HepG2 (cell line): ENCODE data around the gene ADAM15. TPM values are rescaled to one million over a fixed set of nuclear protein-coding genes. Genes with fewer than 3 reads are reported as not detected.
A peak's percentile ranks its signal among the peaks of the same experiment; 100 is the strongest.

Source experiments
- CREM ChIP-seq, 2 experiments: sonication (generic) in 1 of 2; formaldehyde crosslinking in 1 of 2; IDR thresholded peaks; 2 replicates each; pipeline versions ENCODE4 v1.4.0 to v1.6.1; 2016 to 2020; ENCODE audit warnings: antibody characterized with exemption in 1 of 2, mild to moderate bottlenecking in 1 of 2, missing genetic modification reagents in 1 of 2
- GATAD1 ChIP-seq: IDR thresholded peaks from 2 replicates; pipeline ENCODE4 v1.6.1; 2016; ENCODE audit warnings: missing genetic modification reagents, missing compliant biosample characterization
- NAIF1 ChIP-seq: sonication (generic); formaldehyde crosslinking; IDR thresholded peaks from 2 replicates; pipeline ENCODE4 v1.5.0; 2020; ENCODE audit warnings: mild to moderate bottlenecking, missing genetic modification reagents, borderline replicate concordance
- NONO ChIP-seq, 2 experiments: fragments of 450-650 bp in 1 of 2; sonication (generic) in 1 of 2; formaldehyde crosslinking in 1 of 2; IDR thresholded peaks in 1 of 2; conservative IDR thresholded peaks in 1 of 2; 2 replicates each; pipeline versions ENCODE4 v1.6.1 to v1.8.0; 2017 to 2022; ENCODE audit warnings: mild to moderate bottlenecking in 1 of 2, missing genetic modification reagents in 1 of 2, moderate library complexity in 1 of 2
- PATZ1 ChIP-seq: sonication (generic); formaldehyde crosslinking; IDR thresholded peaks from 2 replicates; pipeline ENCODE4 v1.4.0; 2020; ENCODE audit warnings: missing genetic modification reagents
- PRMT3 ChIP-seq: sonication (generic); formaldehyde crosslinking; IDR thresholded peaks from 2 replicates; pipeline ENCODE4 v1.8.1; 2022; ENCODE audit warnings: low read depth, mild to moderate bottlenecking, moderate library complexity, missing genetic modification reagents, borderline replicate concordance
- SNAPC4 ChIP-seq: sonication (generic); formaldehyde crosslinking; IDR thresholded peaks from 2 replicates; pipeline ENCODE4 v1.4.0; 2020; ENCODE audit warnings: mild to moderate bottlenecking, missing genetic modification reagents
- XBP1 ChIP-seq: sonication (generic); formaldehyde crosslinking; IDR thresholded peaks from 2 replicates; pipeline ENCODE4 v1.5.0; 2020; ENCODE audit warnings: missing genetic modification reagents
- ZBTB26 ChIP-seq: IDR thresholded peaks from 2 replicates; pipeline ENCODE4 v1.6.1; 2016; ENCODE audit warnings: missing compliant biosample characterization, missing genetic modification reagents, borderline replicate concordance
- ZFP36L2 ChIP-seq: sonication (generic); formaldehyde crosslinking; IDR thresholded peaks from 2 replicates; pipeline ENCODE4 v1.4.0; 2020; ENCODE audit warnings: missing genetic modification reagents
- ZFX ChIP-seq: sonication (generic); formaldehyde crosslinking; IDR thresholded peaks from 2 replicates; pipeline ENCODE4 v1.4.0; 2020; ENCODE audit warnings: mild to moderate bottlenecking, low read depth, missing genetic modification reagents, moderate library complexity
- ZNF136 ChIP-seq: sonication (generic); formaldehyde crosslinking; IDR thresholded peaks from 2 replicates; pipeline ENCODE4 v1.8.1; 2022; ENCODE audit warnings: low read depth, mild to moderate bottlenecking, moderate library complexity, missing genetic modification reagents
- ZNF138 ChIP-seq: sonication (generic); formaldehyde crosslinking; IDR thresholded peaks from 2 replicates; pipeline ENCODE4 v1.5.0; 2020; ENCODE audit warnings: mild to moderate bottlenecking, low read depth, missing genetic modification reagents
- ZNF143 ChIP-seq: sonication (generic); formaldehyde crosslinking; IDR thresholded peaks from 2 replicates; pipeline ENCODE4 v1.4.0; 2020; ENCODE audit warnings: missing genetic modification reagents
- ZNF296 ChIP-seq: sonication (generic); formaldehyde crosslinking; conservative IDR thresholded peaks from 2 replicates; pipeline ENCODE4 v1.5.0; 2020; ENCODE audit warnings: mild to moderate bottlenecking, missing genetic modification reagents
- ZNF329 ChIP-seq: sonication (generic); formaldehyde crosslinking; IDR thresholded peaks from 2 replicates; pipeline ENCODE4 v1.9.0; 2021; ENCODE audit warnings: low read depth, mild to moderate bottlenecking, missing genetic modification reagents
- ZNF367 ChIP-seq: sonication (generic); formaldehyde crosslinking; IDR thresholded peaks from 2 replicates; pipeline ENCODE4 v1.4.0; 2020; ENCODE audit warnings: missing genetic modification reagents, borderline replicate concordance
- ZNF879 ChIP-seq: sonication (generic); formaldehyde crosslinking; IDR thresholded peaks from 2 replicates; pipeline ENCODE4 v1.8.1; 2023; ENCODE audit warnings: missing genetic modification reagents
- polyA plus RNA-seq, 8 experiments: library from polyadenylated mRNA; depleted of rRNA in 3 of 8; stranded (reverse) in 7 of 8; unstranded in 1 of 8; fragments of >200 nt; fragmentation: Illumina TruSeq in 4 of 8; extraction: Trizol in 4 of 8; gene quantifications; 2 replicates each; pipeline versions ENCODE4 v1.2.1 to v1.2.3, GENCODE V29; 2011 to 2016; ENCODE audit warnings: low read depth in 4 of 8, missing spikeins in 1 of 8, mixed read lengths in 1 of 8; ENCODE audit not compliant: insufficient read depth in 1 of 8
- total RNA-seq, 5 experiments: library from RNA; depleted of rRNA; stranded (reverse); fragments of >200 nt; fragmentation: Illumina TruSeq; extraction: Trizol; gene quantifications; 2 replicates each; pipeline ENCODE4 v1.2.3, GENCODE V29; 2016; ENCODE audit warnings: low read depth in 1 of 5

Gene ADAM15
- total and polyA plus RNA-seq, 2 of the 13 experiments (the other 11 are each of a cell fraction or from before 2014, with no cell fraction given): 17.9 to 25.6 TPM

- no peak for TF ChIP-seq ZNF367 (CRISPR knock-in tag)
- 0 out of 2 replicates have a peak, but pooled peaks have one; percentile 63 for TF ChIP-seq NAIF1 (CRISPR knock-in tag)
- no peak for TF ChIP-seq ZFP36L2 (CRISPR knock-in tag)
- 0 out of 2 replicates have a peak, but pooled peaks have one; percentile 1 for TF ChIP-seq CREM (IDR thresholded peaks at IDR 0.05)
- TF ChIP-seq CREM (CRISPR knock-in tag; IDR thresholded peaks at IDR 0.05): no peak
- TF ChIP-seq ZNF138 (CRISPR knock-in tag): no peak
- 0 out of 2 replicates have a peak, but pooled peaks have one; percentile 3 for TF ChIP-seq PATZ1 (CRISPR knock-in tag)
- peak; percentile 90; the same call in 1 of the 2 replicates for TF ChIP-seq ZFX (CRISPR knock-in tag)
- TF ChIP-seq GATAD1: no peak
- no peak for TF ChIP-seq ZNF136 (CRISPR knock-in tag)
- TF ChIP-seq NONO (IDR thresholded peaks at IDR 0.05): no peak
- TF ChIP-seq NONO (CRISPR knock-in tag; conservative IDR thresholded peaks at IDR 0.05): no peak
- TF ChIP-seq ZNF296 (CRISPR knock-in tag): 0 out of 2 replicates have a peak, but pooled peaks have one; percentile 35
- no peak for TF ChIP-seq PRMT3
- no peak for TF ChIP-seq ZBTB26
- 0 out of 2 replicates have a peak, but pooled peaks have one; percentile 43 for TF ChIP-seq SNAPC4 (CRISPR knock-in tag)
- TF ChIP-seq ZNF143 (CRISPR knock-in tag): no peak
- TF ChIP-seq XBP1 (CRISPR knock-in tag): no peak
- TF ChIP-seq ZNF329: no peak
- no peak; the same call in 1 of the 2 replicates for TF ChIP-seq ZNF879
These were observed 1.2 kb upstream of the ADAM15 start (continued) for GRCh38 chr1:155049651-155050559.
